Upper lobe of left lung (tissue), 6 donors: ENCODE data around the gene ANAPC7. TPM values are rescaled to one million over a fixed set of nuclear protein-coding genes. Genes with fewer than 3 reads are reported as not detected.

Source experiments
- ATAC-seq, 2 donors: fragments of 200-7000 bp; cut with Tn5 transposase; one replicate each; pipeline ENCODE4 v1.9.1; 2022; ENCODE audit warnings: mild to moderate bottlenecking in 2 of 2, moderate library complexity in 2 of 2; ENCODE audit not compliant: low FRiP score in 2 of 2
- DNase-seq, 2 donors: peaks; one replicate each; pipeline ENCODE4 v3.0.0-alpha.2; 2019 to 2020
- H3K27ac ChIP-seq, 4 donors: fragments of 200-600 bp; sonication (generic); one replicate each; pipeline ENCODE4 v1.5.1; 2016 to 2019
- H3K27me3 ChIP-seq, 4 donors: fragments of 200-600 bp; sonication (generic); one replicate each; pipeline ENCODE4 v1.5.1; 2017 to 2019
- H3K36me3 ChIP-seq, 4 donors: fragments of 200-600 bp; sonication (generic); one replicate each; pipeline ENCODE4 v1.5.1; 2016 to 2019
- H3K4me1 ChIP-seq, 4 donors: fragments of 200-600 bp; sonication (generic); one replicate each; pipeline ENCODE4 v1.5.1; 2018 to 2019
- H3K4me3 ChIP-seq, 4 donors: fragments of 200-600 bp; sonication (generic); one replicate each; pipeline ENCODE4 v1.5.1; 2017 to 2019; ENCODE audit warnings: mild to moderate bottlenecking in 2 of 4, moderate library complexity in 1 of 4
- H3K9me3 ChIP-seq, 4 donors: fragments of 200-600 bp; sonication (generic); one replicate each; pipeline ENCODE4 v1.5.1; 2018 to 2019
- EP300 ChIP-seq, 4 donors: sonication (generic); formaldehyde crosslinking; IDR thresholded peaks; one replicate each; pipeline ENCODE4 v1.5.1; 2017; ENCODE audit warnings: antibody characterized with exemption in 4 of 4, control low read depth in 2 of 4
- POLR2A ChIP-seq, 4 donors: fragments of 450-650 bp; IDR thresholded peaks; one replicate each; pipeline ENCODE4 v1.5.1; 2016 to 2017; ENCODE audit warnings: antibody characterized with exemption in 4 of 4, mild to moderate bottlenecking in 2 of 4
- POLR2AphosphoS5 ChIP-seq, 2 donors: sonication (generic); formaldehyde crosslinking; IDR thresholded peaks; one replicate each; pipeline ENCODE4 v1.5.1; 2017; ENCODE audit warnings: antibody characterized with exemption in 2 of 2
- WGBS, 2 donors: methylation state at CpG; one replicate each; pipeline ENCODE4 v1.1.5; 2017 to 2018; 5-methylcytosine and 5-hydroxymethylcytosine counted together
- total RNA-seq, 6 donors: library from RNA; depleted of rRNA in 4 of 6; stranded (reverse); fragments of >200 nt in 4 of 6; gene quantifications; one replicate each; pipeline versions ENCODE4 v1.1.0 to v1.2.1, GENCODE V29; 2016 to 2021
- TF ChIP-seq, protein P1 (sequence below), 6 experiments: fragments of 450-650 bp in 4 of 6; fragments of 200-600 bp in 2 of 6; sonication (generic) in 2 of 6; IDR thresholded peaks; one replicate each; pipeline ENCODE4 v1.5.1; 2016 to 2019; ENCODE audit warnings: antibody characterized with exemption in 6 of 6
- donor health status: DM: no; HTN: no; CAD: no; lungs with moderate emphysema.
- donor health status: DM: no; HTN: yes; CAD: no; lungs with severe emphysema.

The ANAPC7 gene
- total RNA-seq, 6 donors from 2014 or later = 33.5 to 90.1 (median 43.1) TPM

DNA sequence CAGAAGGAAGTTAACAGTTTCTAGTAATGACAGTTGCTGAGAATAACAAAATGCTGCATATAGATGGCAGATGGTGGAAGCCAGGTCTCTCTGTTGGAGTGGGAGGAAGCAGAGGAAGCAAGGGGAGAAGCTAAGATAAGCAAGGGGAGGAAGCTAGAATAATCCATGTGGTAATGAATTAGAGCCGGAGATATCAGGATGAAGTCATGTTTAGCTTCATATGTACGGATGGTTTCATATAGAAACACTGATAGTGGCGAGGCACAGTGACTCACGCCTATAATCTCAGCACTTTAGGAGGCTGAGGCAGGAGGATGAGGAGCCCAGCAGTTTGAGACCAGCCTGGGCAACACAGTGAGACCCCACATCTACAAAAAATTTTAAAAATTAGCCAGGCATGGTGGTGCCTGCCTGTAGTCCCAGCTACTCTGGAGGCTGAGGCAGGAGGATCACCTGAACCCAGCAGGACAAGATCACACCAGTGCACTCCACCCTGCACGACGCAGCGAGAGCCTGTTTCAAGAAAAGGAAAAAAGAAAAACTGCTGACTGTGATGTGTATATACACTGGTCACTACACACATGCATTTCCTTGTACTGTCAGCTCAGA, 49.2 kb downstream of the ANAPC7 start:
- ATAC-seq (peak in 1 of 2 donors; percentile 25), DNase-seq (no peak)
- Histone ChIP-seq H3K27ac (no peak overlapping the region), H3K27me3 (no peaks in the 10 kb centered on the region), H3K36me3 (peaks cover 0 to 15% (median 6%) of the 10 kb centered on the region in 4 donors), H3K4me3 (no peak overlapping the region), H3K4me1 (peaks cover 0 to 9% (median 6%) of the 10 kb centered on the region in 4 donors), H3K9me3 (no peaks in the 10 kb centered on the region)
- WGBS, 2 donors = 37 to 39% methylated on average over 7 of the region's 7 CpGs
- TF ChIP-seq EP300 (IDR thresholded peaks at IDR 0.05) = no peak
- TF ChIP-seq POLR2AphosphoS5 (IDR thresholded peaks at IDR 0.05) = no peak
- no peak for TF ChIP-seq POLR2A (IDR thresholded peaks at IDR 0.05)
- TF ChIP-seq, protein P1, sequence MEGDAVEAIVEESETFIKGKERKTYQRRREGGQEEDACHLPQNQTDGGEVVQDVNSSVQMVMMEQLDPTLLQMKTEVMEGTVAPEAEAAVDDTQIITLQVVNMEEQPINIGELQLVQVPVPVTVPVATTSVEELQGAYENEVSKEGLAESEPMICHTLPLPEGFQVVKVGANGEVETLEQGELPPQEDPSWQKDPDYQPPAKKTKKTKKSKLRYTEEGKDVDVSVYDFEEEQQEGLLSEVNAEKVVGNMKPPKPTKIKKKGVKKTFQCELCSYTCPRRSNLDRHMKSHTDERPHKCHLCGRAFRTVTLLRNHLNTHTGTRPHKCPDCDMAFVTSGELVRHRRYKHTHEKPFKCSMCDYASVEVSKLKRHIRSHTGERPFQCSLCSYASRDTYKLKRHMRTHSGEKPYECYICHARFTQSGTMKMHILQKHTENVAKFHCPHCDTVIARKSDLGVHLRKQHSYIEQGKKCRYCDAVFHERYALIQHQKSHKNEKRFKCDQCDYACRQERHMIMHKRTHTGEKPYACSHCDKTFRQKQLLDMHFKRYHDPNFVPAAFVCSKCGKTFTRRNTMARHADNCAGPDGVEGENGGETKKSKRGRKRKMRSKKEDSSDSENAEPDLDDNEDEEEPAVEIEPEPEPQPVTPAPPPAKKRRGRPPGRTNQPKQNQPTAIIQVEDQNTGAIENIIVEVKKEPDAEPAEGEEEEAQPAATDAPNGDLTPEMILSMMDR (IDR thresholded peaks at IDR 0.05) = no peak

- TF ChIP-seq, protein P1 (IDR thresholded peaks at IDR 0.05) = no peak
- no peak for TF ChIP-seq POLR2A (IDR thresholded peaks at IDR 0.05)
- no peak for TF ChIP-seq EP300 (IDR thresholded peaks at IDR 0.05)
- TF ChIP-seq POLR2AphosphoS5 (IDR thresholded peaks at IDR 0.05) = no peak
- Histone ChIP-seq H3K27ac (no peak overlapping the region), H3K4me3 (no peak overlapping the region), H3K36me3 (peaks cover 2 to 24% (median 12%) of the 10 kb centered on the region in 4 donors), H3K9me3 (no peaks in the 10 kb centered on the region), H3K27me3 (no peaks in the 10 kb centered on the region), H3K4me1 (peaks cover 0 to 9% (median 6%) of the 10 kb centered on the region in 4 donors)
- ATAC-seq = no peak
- WGBS, 2 donors = 82 to 87% methylated on average over 13 of the region's 13 CpGs
- no peak for DNase-seq
Observed at GRCh38 chr12:110353211-110353965, 50.1 kb downstream of the ANAPC7 start.

- TF ChIP-seq POLR2A (IDR thresholded peaks at IDR 0.05) = no peak
- DNase-seq = no peak
- no peak overlapping the region for H3K4me3 ChIP-seq
- no peaks in the 10 kb centered on the region for H3K27me3 ChIP-seq
- H3K27ac ChIP-seq = no peak overlapping the region
- no peak for ATAC-seq
- H3K9me3 ChIP-seq = no peaks in the 10 kb centered on the region
- peaks cover 0 to 9% (median 6%) of the 10 kb centered on the region in 4 donors for H3K4me1 ChIP-seq
- H3K36me3 ChIP-seq = peaks cover 9 to 34% (median 22%) of the 10 kb centered on the region in 4 donors
- WGBS, 2 donors = 57 to 68% methylated on average over 3 of the region's 3 CpGs
Observed at GRCh38 chr12:110352401-110352800, 51.1 kb downstream of the ANAPC7 start.

- WGBS, 2 donors = 80 to 87% methylated on average over 8 of the region's 8 CpGs
- no peak for ATAC-seq
- H3K9me3 ChIP-seq = no peaks in the 10 kb centered on the region
- H3K27me3 ChIP-seq = no peaks in the 10 kb centered on the region
- H3K4me3 ChIP-seq = no peak overlapping the region
- TF ChIP-seq POLR2A (IDR thresholded peaks at IDR 0.05) (no peak), POLR2AphosphoS5 (IDR thresholded peaks at IDR 0.05) (no peak), EP300 (IDR thresholded peaks at IDR 0.05) (no peak)
- TF ChIP-seq, protein P1 (IDR thresholded peaks at IDR 0.05) = no peak
- no peak for DNase-seq
- H3K4me1 ChIP-seq = peaks cover 0 to 9% (median 6%) of the 10 kb centered on the region in 4 donors
- H3K27ac ChIP-seq = no peak overlapping the region
- peaks cover 18 to 46% (median 32%) of the 10 kb centered on the region in 4 donors for H3K36me3 ChIP-seq
Observed at GRCh38 chr12:110351119-110351518, 52.4 kb downstream of the ANAPC7 start.

- Histone ChIP-seq H3K4me3 (no peak overlapping the region), H3K9me3 (no peaks in the 10 kb centered on the region), H3K27ac (no peak overlapping the region), H3K27me3 (no peaks in the 10 kb centered on the region), H3K36me3 (peaks cover 29 to 61% (median 47%) of the 10 kb centered on the region in 4 donors), H3K4me1 (peaks cover 0 to 10% (median 4%) of the 10 kb centered on the region in 4 donors)
- DNase-seq = no peak
- WGBS, 2 donors = 56 to 77% methylated on average over 7 to 12 of the region's 12 CpGs
- peak in 1 of 2 donors; percentile 27 for ATAC-seq
- TF ChIP-seq POLR2AphosphoS5 (IDR thresholded peaks at IDR 0.05) (peak in 1 of 2 donors; percentile 22), EP300 (IDR thresholded peaks at IDR 0.05) (no peak), POLR2A (IDR thresholded peaks at IDR 0.05) (no peak)
Observed at GRCh38 chr12:110349514-110350151, 53.9 kb downstream of the ANAPC7 start.
